ENCODE measurements around the gene PARD6B.

Gene PARD6B

DNA sequence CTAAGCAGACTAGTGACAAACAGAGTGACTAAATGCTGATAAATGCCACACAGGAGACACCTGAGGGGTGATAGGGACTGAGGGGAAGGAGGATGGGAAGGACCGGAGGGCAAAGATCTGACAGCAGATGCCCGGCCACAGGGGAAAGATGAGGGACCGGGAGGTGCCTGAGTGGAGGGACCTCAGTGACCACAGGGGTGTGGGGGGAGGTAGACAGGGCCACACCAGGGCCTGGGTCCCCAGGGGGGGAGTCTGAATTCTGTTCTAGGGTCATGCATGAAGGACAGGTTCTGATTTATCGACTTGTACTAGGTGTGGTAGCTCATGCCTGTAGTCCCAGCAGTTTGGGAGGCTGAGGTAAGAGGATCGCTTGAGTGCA is 70.4 kb downstream of the PARD6B start:
- no peak for DNase-seq

DNA sequence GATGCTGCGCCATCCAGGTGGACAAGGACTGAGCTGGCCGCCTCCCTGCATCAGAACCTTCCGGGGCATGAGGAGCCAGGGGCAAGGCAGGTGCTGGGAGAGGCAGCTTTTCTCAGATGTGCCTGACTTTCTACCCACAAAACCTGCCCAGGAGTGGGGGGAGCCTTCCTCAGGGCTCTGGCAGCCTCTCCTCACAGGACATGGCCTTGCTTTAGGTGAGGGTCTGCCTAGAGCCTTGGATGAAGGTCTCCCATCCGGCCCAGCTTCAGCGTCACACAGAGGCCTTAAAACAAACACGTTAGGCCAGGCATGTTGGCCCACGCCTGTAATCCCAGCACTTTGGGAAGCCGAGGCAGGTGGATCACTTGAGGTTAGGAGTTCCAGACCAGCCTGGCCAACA is 70.9 kb downstream of the PARD6B start:
- no peak for DNase-seq

DNA sequence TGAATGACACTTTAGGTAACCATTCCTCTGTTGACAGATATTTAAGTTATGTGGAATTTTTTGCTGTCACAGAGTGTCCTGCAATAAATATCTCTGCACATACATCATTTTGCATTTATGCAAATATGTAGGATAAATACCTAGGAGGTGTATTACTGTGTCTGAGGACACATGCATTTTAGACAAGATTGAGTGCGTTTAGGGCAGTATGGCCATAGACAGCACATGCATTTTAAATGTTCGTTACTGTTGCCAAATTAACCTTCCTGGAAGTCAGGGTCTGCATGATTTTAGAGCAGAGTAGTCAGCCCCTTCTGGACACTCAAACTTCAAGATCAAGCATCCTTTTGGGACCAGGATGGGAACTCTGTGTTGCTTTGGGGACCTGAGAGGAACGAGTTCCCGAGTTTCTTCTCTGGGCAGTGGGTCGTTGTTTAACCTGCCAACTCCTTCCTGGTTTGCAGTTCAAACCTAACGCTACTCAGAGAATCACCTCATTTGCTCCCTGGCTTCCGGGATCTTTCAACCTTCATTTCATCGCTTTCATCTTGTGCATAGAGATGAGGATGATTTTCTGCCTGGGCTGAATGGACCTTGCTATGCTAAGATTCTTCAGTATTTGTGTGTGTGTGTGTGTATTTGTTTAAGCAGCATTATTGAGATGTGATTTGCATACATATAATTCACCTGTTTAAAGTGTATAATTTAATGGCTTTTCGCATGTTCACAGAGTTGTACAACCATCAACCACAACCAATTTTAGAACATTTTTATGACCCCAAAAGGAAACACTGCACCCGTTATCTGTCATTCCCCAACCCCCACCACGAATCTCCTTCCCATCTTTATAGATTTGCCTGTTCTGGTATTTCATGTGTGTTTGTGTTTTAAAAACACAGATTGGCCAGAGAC is 73.3 kb downstream of the PARD6B start:
- DNase-seq, result no peak

DNA sequence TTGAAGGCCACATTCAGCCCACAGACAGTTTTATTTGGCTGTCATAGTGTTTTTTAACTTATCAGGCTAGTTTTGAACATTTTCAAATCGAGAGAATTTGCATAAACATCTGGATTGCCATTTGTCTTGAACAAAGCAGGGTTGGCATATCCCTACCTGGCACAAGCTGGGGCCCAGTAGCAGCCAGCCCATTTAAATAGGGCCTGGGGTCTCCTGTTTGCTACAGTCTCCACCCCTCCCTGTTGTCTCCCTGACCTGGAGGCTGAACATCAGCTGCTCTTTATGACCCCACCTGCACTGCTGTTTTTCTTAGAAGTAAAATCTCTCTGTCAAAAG is 73.9 kb downstream of the PARD6B start:
- DNase-seq, result no peak

DNA sequence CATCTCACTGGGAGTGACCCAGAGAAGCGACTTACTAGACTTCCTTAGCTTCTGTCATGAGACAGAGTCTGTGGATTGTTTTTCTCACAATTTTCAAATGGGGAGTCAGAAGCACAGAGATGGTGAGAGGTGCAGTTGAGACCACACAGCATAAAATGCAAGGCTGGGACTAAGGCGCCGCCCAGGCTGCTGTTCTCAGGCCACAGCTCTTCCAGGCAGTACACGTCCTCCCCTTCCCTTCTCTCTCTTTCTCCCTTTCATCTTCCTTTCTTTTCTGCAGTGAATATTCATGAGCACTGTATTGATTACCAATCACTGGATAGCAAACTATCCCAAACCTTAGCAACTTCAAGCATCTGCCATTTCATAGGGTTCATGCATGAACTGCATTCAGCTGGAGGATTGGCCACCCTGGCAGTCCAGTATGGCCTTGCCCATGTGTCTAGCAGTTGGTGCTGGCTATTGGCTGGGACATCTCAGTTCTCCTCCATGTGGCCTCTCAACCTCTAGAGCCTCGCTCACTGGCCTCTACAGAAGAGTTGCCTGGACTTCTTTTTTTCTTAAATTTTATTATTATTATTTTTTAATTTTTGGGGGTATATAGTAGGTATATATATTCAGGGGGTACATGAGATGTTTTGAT is 74.9 kb downstream of the PARD6B start:
- no peak for DNase-seq

Data from DMS53 (cell line).